Pancreas (tissue), 10 donors: ENCODE data around the gene PIKFYVE. TPM values are rescaled to one million over a fixed set of nuclear protein-coding genes. Genes with fewer than 3 reads are reported as not detected.

ENCODE experiments used
- ATAC-seq, 4 donors: fragments of 200-7000 bp; cut with Tn5 transposase; one replicate each; pipeline versions ENCODE4 v1.8.0 to v1.9.1; 2020; ENCODE audit warnings: mild to moderate bottlenecking in 4 of 4, moderate library complexity in 4 of 4
- DNase-seq, 6 donors: peaks; one replicate each; pipeline ENCODE4 v3.0.0-alpha.2; 2020
- FAIRE-seq: peaks from 2 replicates; lab custom pipeline; 2012; peaks lifted over from hg19 to GRCh38; lab: Jason Lieb, UNC
- H3K27ac ChIP-seq, 4 donors: fragments of 200-600 bp; sonication (generic); 1 replicate in 3 of 4; 2 replicates in 1 of 4; pipeline versions ENCODE4 v1.5.0 to v1.8.0; 2020
- H3K27me3 ChIP-seq, 4 donors: fragments of 200-600 bp; one replicate each; pipeline ENCODE4 v1.8.0; 2021
- H3K36me3 ChIP-seq, 3 donors: fragments of 200-600 bp; sonication (generic) in 1 of 3; one replicate each; pipeline versions ENCODE4 v1.5.0 to v1.8.0; 2020 to 2021
- H3K4me1 ChIP-seq, 3 donors: fragments of 200-600 bp; one replicate each; pipeline ENCODE4 v1.8.0; 2021
- H3K4me3 ChIP-seq, 4 donors: fragments of 200-600 bp; sonication (generic) in 2 of 4; one replicate each; pipeline versions ENCODE4 v1.5.0 to v1.8.0; 2020 to 2021
- H3K9me3 ChIP-seq, 4 donors: fragments of 200-600 bp; one replicate each; pipeline ENCODE4 v1.8.0; 2021
- WGBS, 2 donors: extraction: QIAGEN DNeasy Blood & Tissue Kit; methylation state at CpG; one replicate each; pipeline ENCODE4 v1.1.7; 2013; 5-methylcytosine and 5-hydroxymethylcytosine counted together
- intact Hi-C, 3 donors: fragments of 100-400 bp; cut with DNase I; formaldehyde crosslinking; loops; one replicate each; pipeline versions ENCODE4 v1.11.1 to v1.14.2; 2022
- polyA plus RNA-seq, 2 donors: library from polyadenylated mRNA; stranded (reverse); fragments of 200-250 nt; gene quantifications; one replicate each; pipeline ENCODE4 v1.2.3, GENCODE V29; 2013
- total RNA-seq, 6 donors: library from RNA; stranded (reverse); fragmentation: NEBNext Ultra II Directional in 4 of 6; extraction: Animal tissue kit (Norgen Biotek cat#: 25700) in 4 of 6; gene quantifications; one replicate each; pipeline versions ENCODE4 v1.2.1 to v1.2.4, GENCODE V29; 2021 to 2023
- TF ChIP-seq, protein P1 (sequence below), 4 donors: fragments of 200-600 bp; sonication (generic) in 3 of 4; IDR thresholded peaks; one replicate each; pipeline versions ENCODE4 v1.5.0 to v1.8.0; 2021; ENCODE audit warnings: antibody characterized with exemption in 4 of 4
- donor health status: healthy with polysubstance abuse.
- donor health status: DM: no; HTN: no; CAD: no; lungs with moderate emphysema.
- donor health status: DM: no; HTN: no; CAD: no.
- donor health status: control.
- donor health status: control.
- donor health status: Bipolar disorder and iron deficiency.
- donor health status: DM: yes; HTN: yes; CAD: no.
- donor health status: DM: no; HTN: no; CAD: no.
- donor health status: DM: no; HTN: no; CAD: no.
- donor health status: DM: yes; HTN: yes; CAD: no.

Gene PIKFYVE
- total and polyA plus RNA-seq, 8 donors, result 6.0 to 16.1 (median 13.3) TPM

DNA sequence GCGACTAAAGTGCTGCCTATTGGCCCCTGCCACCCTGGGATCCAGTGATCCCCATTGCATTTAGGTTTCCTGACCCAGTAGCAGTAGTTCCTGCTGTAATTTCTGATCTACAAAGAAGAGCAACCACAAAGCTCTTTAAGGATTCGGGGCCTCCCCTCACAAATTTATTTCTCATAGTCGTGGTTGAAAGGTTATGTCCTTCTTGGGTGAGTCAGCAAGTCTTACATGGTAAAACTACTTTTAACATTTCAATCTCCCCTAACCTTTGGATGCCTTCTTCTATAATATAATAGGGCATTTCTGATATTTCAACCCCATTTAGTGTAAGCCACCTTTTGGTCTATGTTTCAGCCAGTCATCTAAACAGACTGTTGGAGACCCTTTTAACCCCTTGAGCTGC lies 14.9 kb downstream of the PIKFYVE start:
- no peak overlapping the region for H3K27ac ChIP-seq
- no peak for FAIRE-seq
- no peak overlapping the region for H3K4me3 ChIP-seq
- H3K9me3 ChIP-seq, result no peaks in the 10 kb centered on the region
- TF ChIP-seq, protein P1, sequence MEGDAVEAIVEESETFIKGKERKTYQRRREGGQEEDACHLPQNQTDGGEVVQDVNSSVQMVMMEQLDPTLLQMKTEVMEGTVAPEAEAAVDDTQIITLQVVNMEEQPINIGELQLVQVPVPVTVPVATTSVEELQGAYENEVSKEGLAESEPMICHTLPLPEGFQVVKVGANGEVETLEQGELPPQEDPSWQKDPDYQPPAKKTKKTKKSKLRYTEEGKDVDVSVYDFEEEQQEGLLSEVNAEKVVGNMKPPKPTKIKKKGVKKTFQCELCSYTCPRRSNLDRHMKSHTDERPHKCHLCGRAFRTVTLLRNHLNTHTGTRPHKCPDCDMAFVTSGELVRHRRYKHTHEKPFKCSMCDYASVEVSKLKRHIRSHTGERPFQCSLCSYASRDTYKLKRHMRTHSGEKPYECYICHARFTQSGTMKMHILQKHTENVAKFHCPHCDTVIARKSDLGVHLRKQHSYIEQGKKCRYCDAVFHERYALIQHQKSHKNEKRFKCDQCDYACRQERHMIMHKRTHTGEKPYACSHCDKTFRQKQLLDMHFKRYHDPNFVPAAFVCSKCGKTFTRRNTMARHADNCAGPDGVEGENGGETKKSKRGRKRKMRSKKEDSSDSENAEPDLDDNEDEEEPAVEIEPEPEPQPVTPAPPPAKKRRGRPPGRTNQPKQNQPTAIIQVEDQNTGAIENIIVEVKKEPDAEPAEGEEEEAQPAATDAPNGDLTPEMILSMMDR (IDR thresholded peaks at IDR 0.05), result no peak
- no peak for DNase-seq
- peaks cover 0 to 11% (median 4%) of the 10 kb centered on the region in 3 donors for H3K4me1 ChIP-seq
- intact Hi-C loops, result no loop called here
- ATAC-seq, result no peak
- peaks cover 5 to 27% (median 19%) of the 10 kb centered on the region in 3 donors for H3K36me3 ChIP-seq
- H3K27me3 ChIP-seq, result no peaks in the 10 kb centered on the region
- 91 to 94% methylated on average over 3 of the region's 3 CpGs for WGBS, 2 donors

DNA sequence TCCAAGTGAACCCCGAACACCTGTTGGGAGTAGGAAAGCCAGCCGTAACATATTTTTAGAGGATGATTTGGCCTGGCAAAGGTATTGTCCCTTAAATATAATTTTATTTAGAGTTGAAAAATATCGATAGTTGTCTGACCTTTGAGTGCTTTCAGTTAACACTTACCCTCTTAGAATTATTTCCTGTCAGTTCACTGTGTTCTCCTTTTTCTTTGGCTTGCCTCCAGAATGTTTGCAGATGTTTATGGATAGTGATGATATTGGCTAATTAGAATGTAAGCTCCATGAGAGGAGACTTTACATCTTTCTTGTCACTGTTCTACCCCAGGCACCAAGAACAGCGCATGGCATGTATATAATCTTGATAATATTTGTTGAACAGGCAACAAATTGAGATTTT lies 19.8 kb downstream of the PIKFYVE start:
- Histone ChIP-seq H3K9me3 (no peaks in the 10 kb centered on the region), H3K27me3 (no peaks in the 10 kb centered on the region), H3K36me3 (peaks cover 0 to 28% (median 17%) of the 10 kb centered on the region in 3 donors), H3K27ac (no peak overlapping the region), H3K4me1 (peaks cover 0 to 11% (median 4%) of the 10 kb centered on the region in 3 donors), H3K4me3 (no peak overlapping the region)
- intact Hi-C loops, result no loop called here
- TF ChIP-seq, protein P1 (IDR thresholded peaks at IDR 0.05), result no peak
- WGBS, 2 donors, result 90 to 92% methylated on average over 4 of the region's 4 CpGs
- FAIRE-seq (no peak), ATAC-seq (no peak), DNase-seq (no peak)

DNA sequence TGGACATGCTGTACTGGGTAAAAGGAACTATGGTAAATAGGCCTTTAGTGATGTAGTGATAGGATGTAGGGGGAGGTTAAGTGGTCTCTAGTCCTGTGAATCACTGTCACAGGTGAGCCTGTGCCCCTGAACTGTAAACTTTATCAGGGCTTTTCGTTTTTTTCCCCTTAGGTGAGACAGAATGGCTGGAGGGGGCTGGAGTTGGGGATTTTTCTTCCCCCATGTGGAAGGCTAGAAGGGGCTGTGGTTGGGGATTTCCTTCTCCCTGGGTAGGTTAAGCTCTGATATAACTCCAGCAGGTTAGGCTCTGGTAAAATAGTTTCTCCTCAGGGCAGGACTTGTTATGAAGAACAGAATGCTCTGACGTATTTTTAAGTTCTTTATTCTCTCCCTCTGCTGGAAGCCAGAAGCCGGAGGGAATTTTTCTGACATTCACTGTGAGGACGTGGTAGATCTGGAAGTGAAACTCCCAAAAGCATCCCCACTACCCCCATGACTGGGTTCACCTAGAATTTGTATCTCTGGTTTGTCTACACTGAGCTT lies 28.5 kb downstream of the PIKFYVE start:
- no peaks in the 10 kb centered on the region for H3K9me3 ChIP-seq
- H3K27ac ChIP-seq, result no peak overlapping the region
- no peak for DNase-seq
- ATAC-seq, result no peak
- H3K4me3 ChIP-seq, result no peak overlapping the region
- FAIRE-seq, result no peak
- H3K27me3 ChIP-seq, result no peaks in the 10 kb centered on the region
- WGBS, 2 donors, result 86 to 88% methylated on average over 4 of the region's 4 CpGs
- TF ChIP-seq, protein P1 (IDR thresholded peaks at IDR 0.05), result no peak
- no peaks in the 10 kb centered on the region for H3K4me1 ChIP-seq
- intact Hi-C loops, result no loop called here
- peaks cover 0 to 40% (median 17%) of the 10 kb centered on the region in 3 donors for H3K36me3 ChIP-seq

DNA sequence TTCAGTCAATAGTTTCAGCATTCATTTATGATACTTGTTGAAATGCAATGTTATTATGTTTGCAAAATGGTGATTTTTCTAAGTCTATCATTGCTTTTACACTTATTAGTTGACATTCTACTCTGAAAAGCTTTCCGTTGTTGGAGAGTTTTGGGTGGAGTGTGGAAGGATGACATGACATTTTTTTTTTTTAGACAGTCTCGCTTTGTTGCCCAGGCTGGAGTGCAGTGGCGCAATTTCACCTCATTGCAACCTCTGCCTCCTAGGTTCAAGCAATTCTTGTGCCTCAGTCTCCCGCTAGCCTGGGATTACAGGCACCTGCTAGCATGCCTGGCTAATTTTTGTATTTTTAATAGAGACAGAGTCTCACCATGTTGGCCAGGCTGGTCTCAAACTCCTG lies 29.8 kb downstream of the PIKFYVE start:
- H3K4me3 ChIP-seq, result no peak overlapping the region
- H3K4me1 ChIP-seq, result no peaks in the 10 kb centered on the region
- FAIRE-seq, result no peak
- intact Hi-C loops, result no loop called here
- no peaks in the 10 kb centered on the region for H3K27me3 ChIP-seq
- WGBS, 2 donors, result 94 to 97% methylated on average over 4 of the region's 4 CpGs
- TF ChIP-seq, protein P1 (IDR thresholded peaks at IDR 0.05), result no peak
- H3K36me3 ChIP-seq, result peaks cover 0 to 36% (median 4%) of the 10 kb centered on the region in 3 donors
- no peak for ATAC-seq
- no peak for DNase-seq
- no peak overlapping the region for H3K27ac ChIP-seq
- H3K9me3 ChIP-seq, result no peaks in the 10 kb centered on the region

DNA sequence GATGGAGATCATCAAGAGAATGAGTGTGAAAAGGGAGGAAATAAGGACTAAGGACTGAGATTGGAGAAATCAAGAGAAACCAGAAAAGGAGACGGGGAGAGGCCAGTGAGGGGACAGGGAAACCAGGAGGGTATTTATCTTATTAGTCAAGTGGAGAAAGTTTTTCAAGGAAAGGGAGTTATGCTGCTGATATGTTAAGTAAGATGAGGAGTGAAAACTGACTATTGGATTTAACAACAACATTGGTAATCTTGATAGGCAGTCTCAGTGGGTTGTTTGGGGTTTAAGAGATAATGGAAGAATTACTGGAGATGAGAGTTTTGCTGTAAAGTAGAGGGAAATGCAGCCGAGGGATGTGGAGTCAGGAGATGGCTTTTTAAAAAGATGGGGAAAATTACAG lies 30.6 kb downstream of the PIKFYVE start:
- Histone ChIP-seq H3K27me3 (no peaks in the 10 kb centered on the region), H3K9me3 (no peaks in the 10 kb centered on the region), H3K4me1 (no peaks in the 10 kb centered on the region), H3K36me3 (peaks cover 0 to 37% (median 4%) of the 10 kb centered on the region in 3 donors), H3K27ac (no peak overlapping the region), H3K4me3 (no peak overlapping the region)
- no peak for ATAC-seq
- TF ChIP-seq, protein P1 (IDR thresholded peaks at IDR 0.05), result no peak
- intact Hi-C loops, result no loop called here
- FAIRE-seq, result no peak
- WGBS, 2 donors, result 96 to 99% methylated on average over 2 of the region's 2 CpGs
- no peak for DNase-seq
